ENCODE measurements around the gene ATF7IP. TPM values are rescaled to one million over a fixed set of nuclear protein-coding genes. Genes with fewer than 3 reads are reported as not detected.
A peak's percentile ranks its signal among the peaks of the same experiment; 100 is the strongest.
"Not testable (repeated sequence)": the region's sequence is repeated elsewhere in the genome, so short reads cannot be mapped to it uniquely, and the experiment has no call there.

ATF7IP gene
- total RNA-seq, 2 experiments from 2014 or later = 101 to 107 TPM

GRCh38 chr12:14403293-14403692, 37.8 kb downstream of the ATF7IP start:
- peaks cover 1% of the 10 kb centered on the region for H3K9me3 Mint-ChIP-seq
- intact Hi-C loops (cut with micrococcal nuclease) = no loop called here
- H3K27me3 Mint-ChIP-seq = no peaks in the 10 kb centered on the region
- H3K4me3 Mint-ChIP-seq = peak overlapping the region; percentile 67
- ChIA-PET POLR2A (interaction anchor here (0.6 to 3.0 kb wide), 3 partner anchors 9 to 33 kb away, joined by 4 to 15 read pairs (median 4); no protein-coding TSS in a partner anchor), CTCF (interaction anchor here (0.8 to 3.8 kb wide), 6 partner anchors 14 to 38 kb away, joined by 3 to 18 read pairs (median 4); partner anchors contain the start of gene ATF7IP)
- no peak for ATAC-seq
- peaks cover 81% of the 10 kb centered on the region for H3K4me1 Mint-ChIP-seq (ENCODE audit: low read depth)
- TF ChIP-seq, protein P1, sequence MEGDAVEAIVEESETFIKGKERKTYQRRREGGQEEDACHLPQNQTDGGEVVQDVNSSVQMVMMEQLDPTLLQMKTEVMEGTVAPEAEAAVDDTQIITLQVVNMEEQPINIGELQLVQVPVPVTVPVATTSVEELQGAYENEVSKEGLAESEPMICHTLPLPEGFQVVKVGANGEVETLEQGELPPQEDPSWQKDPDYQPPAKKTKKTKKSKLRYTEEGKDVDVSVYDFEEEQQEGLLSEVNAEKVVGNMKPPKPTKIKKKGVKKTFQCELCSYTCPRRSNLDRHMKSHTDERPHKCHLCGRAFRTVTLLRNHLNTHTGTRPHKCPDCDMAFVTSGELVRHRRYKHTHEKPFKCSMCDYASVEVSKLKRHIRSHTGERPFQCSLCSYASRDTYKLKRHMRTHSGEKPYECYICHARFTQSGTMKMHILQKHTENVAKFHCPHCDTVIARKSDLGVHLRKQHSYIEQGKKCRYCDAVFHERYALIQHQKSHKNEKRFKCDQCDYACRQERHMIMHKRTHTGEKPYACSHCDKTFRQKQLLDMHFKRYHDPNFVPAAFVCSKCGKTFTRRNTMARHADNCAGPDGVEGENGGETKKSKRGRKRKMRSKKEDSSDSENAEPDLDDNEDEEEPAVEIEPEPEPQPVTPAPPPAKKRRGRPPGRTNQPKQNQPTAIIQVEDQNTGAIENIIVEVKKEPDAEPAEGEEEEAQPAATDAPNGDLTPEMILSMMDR (IDR thresholded peaks at IDR 0.05) = no peak
- DNase-seq = no peak
- H3K36me3 Mint-ChIP-seq (ENCODE audit: low read depth) = peaks cover 53% of the 10 kb centered on the region
- H3K27ac Mint-ChIP-seq = peak overlapping the region; percentile 93

DNA sequence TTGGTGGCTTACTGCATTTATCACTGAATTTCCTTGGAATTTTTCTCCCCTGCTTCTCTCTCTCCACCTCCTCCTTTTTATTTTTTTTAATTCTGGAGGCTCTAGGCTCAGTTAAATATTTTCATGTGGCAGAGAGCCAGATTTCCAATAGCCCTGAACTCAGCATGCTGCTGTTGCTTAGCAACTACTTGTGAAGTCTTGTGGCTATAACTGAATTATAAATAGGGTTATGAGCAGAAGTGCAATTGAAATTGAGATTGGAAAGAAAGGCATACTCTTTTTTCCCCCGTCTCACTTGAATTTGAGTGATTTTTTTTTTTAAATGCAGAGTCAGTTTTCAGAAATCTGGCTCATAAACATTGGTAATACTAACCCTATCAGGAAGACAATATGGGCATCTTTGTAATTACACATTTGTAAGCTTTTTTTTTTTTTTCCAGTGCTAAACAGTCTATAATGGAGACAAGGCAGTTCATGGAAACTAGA, 38.3 kb downstream of the ATF7IP start:
- Mint-ChIP-seq H3K27ac (peak overlapping the region; percentile 93), H3K36me3 (ENCODE audit: low read depth) (peaks cover 51% of the 10 kb centered on the region), H3K9me3 (peaks cover 1% of the 10 kb centered on the region), H3K4me3 (peak overlapping the region; percentile 67), H3K4me1 (ENCODE audit: low read depth) (peaks cover 81% of the 10 kb centered on the region), H3K27me3 (no peaks in the 10 kb centered on the region)
- ChIA-PET CTCF (interaction anchor here (1.2 to 3.8 kb wide), 4 partner anchors 13 to 21 kb away, joined by 4 to 18 read pairs (median 4); no protein-coding TSS in a partner anchor), POLR2A (interaction anchor here (0.6 to 3.0 kb wide), 2 partner anchors 10 to 18 kb away, joined by 4 to 15 read pairs; no protein-coding TSS in a partner anchor)
- TF ChIP-seq, protein P1 (IDR thresholded peaks at IDR 0.05) = no peak
- DNase-seq = no peak
- intact Hi-C loops (cut with micrococcal nuclease) = no loop called here
- peak; percentile 51 for ATAC-seq

DNA sequence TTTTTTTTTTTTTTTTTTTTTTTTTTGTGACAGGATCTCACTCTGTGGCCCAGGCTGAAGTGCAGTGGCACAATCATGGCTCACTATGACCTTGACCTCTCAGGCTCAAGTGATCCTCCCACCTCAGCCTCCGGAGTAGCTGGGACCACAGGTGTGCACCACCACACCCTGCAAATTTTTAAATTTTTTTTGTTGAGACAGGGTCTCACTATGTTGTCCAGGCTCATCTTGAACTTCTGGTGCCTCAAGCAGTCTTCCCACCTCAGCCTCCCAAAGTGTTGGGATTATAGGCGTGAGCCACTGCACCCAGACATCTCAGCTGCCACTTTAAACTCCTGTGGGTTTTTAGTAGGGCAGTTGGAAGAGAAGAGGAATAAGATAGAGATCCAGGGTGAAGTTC, 39.9 kb downstream of the ATF7IP start:
- CTCF ChIA-PET; H3K9me3 Mint-ChIP-seq; intact Hi-C loops (cut with micrococcal nuclease); H3K4me3 Mint-ChIP-seq; DNase-seq; H3K27me3 Mint-ChIP-seq; ATAC-seq; POLR2A ChIA-PET: not testable (repeated sequence)
- Mint-ChIP-seq H3K27ac (peak overlapping the region; percentile 53), H3K4me1 (ENCODE audit: low read depth) (peaks cover 77% of the 10 kb centered on the region), H3K36me3 (ENCODE audit: low read depth) (peaks cover 49% of the 10 kb centered on the region)

DNA sequence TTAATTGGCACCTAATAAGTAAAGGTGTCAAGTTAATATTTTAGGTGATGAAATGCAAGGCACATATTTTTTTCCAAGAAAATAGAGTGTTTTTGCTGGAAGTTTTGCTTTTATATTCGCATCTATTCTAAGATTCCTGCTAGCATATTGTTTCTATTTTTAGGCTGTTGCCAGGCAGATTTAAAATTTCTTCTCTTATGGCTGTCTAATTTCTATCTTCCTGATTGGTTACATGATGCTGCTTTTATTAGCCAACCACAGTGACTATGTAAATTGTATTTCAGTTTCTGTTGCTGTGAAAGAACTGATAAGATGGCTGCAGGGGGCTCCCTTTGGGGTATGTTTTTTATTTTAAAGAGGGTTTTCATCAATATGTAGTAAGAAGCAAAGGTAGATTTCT, 42.7 kb downstream of the ATF7IP start:
- ATAC-seq (peak; percentile 28), DNase-seq (no peak)
- H3K27ac Mint-ChIP-seq = peak overlapping the region; percentile 77
- no peaks in the 10 kb centered on the region for H3K27me3 Mint-ChIP-seq
- H3K4me1 Mint-ChIP-seq (ENCODE audit: low read depth) = peaks cover 76% of the 10 kb centered on the region
- CTCF ChIA-PET = interaction anchor here (0.8 kb wide), 1 partner anchor 8 kb away, joined by 3 read pairs; no protein-coding TSS in a partner anchor
- TF ChIP-seq, protein P1 (IDR thresholded peaks at IDR 0.05) = no peak
- intact Hi-C loops (cut with micrococcal nuclease) = no loop called here
- peaks cover 36% of the 10 kb centered on the region for H3K36me3 Mint-ChIP-seq (ENCODE audit: low read depth)
- peak overlapping the region; percentile 24 for H3K4me3 Mint-ChIP-seq
- peaks cover 5% of the 10 kb centered on the region for H3K9me3 Mint-ChIP-seq
- POLR2A ChIA-PET = no interaction called here

GRCh38 chr12:14410177-14410576, 44.7 kb downstream of the ATF7IP start:
- Mint-ChIP-seq H3K36me3 (ENCODE audit: low read depth) (peaks cover 39% of the 10 kb centered on the region), H3K4me1 (ENCODE audit: low read depth) (peaks cover 72% of the 10 kb centered on the region), H3K9me3 (peaks cover 3% of the 10 kb centered on the region), H3K27ac (no peak overlapping the region), H3K27me3 (no peaks in the 10 kb centered on the region), H3K4me3 (no peak overlapping the region)
- CTCF ChIA-PET = no interaction called here
- DNase-seq (no peak), ATAC-seq (no peak)
- intact Hi-C loops (cut with micrococcal nuclease) = no loop called here
- TF ChIP-seq, protein P1 (IDR thresholded peaks at IDR 0.05) = no peak
- POLR2A ChIA-PET = interaction anchor here (0.9 to 1.5 kb wide), 2 partner anchors 8 to 19 kb away, joined by 3 read pairs; no protein-coding TSS in a partner anchor
